ENCODE data around the gene TSPAN16.
A peak's percentile ranks its signal among the peaks of the same experiment; 100 is the strongest.

Gene TSPAN16

GRCh38 chr19:11295665-11296245, at the start of gene TSPAN16:
Gene TSPAN16, plus strand, starts transcription at chr19:11296160. Its CDS starts 138 bp downstream, at chr19:11296298.
- no peak for DNase-seq (ENCODE audit: extremely low read depth, low read depth)
- H3K4me3 ChIP-seq (replicated peaks; ENCODE audit: low read depth, low read length): no peak within 1 kb of the TSS
- peak; percentile 5 for TF ChIP-seq CTCF (IDR thresholded peaks at IDR 0.05; ENCODE audit: low read depth, low read length, missing control alignments)

GRCh38 chr19:11246941-11247340, 49.0 kb upstream of the TSPAN16 start:
- no peak for TF ChIP-seq CTCF (IDR thresholded peaks at IDR 0.05; ENCODE audit: low read depth, low read length, missing control alignments)
- DNase-seq (ENCODE audit: extremely low read depth, low read depth): no peak

GRCh38 chr19:11247391-11247790, 48.6 kb upstream of the TSPAN16 start:
- TF ChIP-seq CTCF (IDR thresholded peaks at IDR 0.05; ENCODE audit: low read depth, low read length, missing control alignments): no peak
- DNase-seq (ENCODE audit: extremely low read depth, low read depth): no peak
- no peak overlapping the region for H3K4me3 ChIP-seq (replicated peaks; ENCODE audit: low read depth, low read length)

More at GRCh38 chr19:11246941-11247340, 49.0 kb upstream of the TSPAN16 start:
- H3K4me3 ChIP-seq (replicated peaks; ENCODE audit: low read depth, low read length): no peak overlapping the region

- H3K4me3 ChIP-seq (replicated peaks; ENCODE audit: low read depth, low read length): no peak overlapping the region
- DNase-seq (ENCODE audit: extremely low read depth, low read depth): no peak
- no peak for TF ChIP-seq CTCF (IDR thresholded peaks at IDR 0.05; ENCODE audit: low read depth, low read length, missing control alignments)
Measured at GRCh38 chr19:11247934-11248333, 48.0 kb upstream of the TSPAN16 start.

GRCh38 chr19:11248852-11249251, 47.1 kb upstream of the TSPAN16 start:
- TF ChIP-seq CTCF (IDR thresholded peaks at IDR 0.05; ENCODE audit: low read depth, low read length, missing control alignments): no peak
- no peak overlapping the region for H3K4me3 ChIP-seq (replicated peaks; ENCODE audit: low read depth, low read length)
- no peak for DNase-seq (ENCODE audit: extremely low read depth, low read depth)

- no peak for TF ChIP-seq CTCF (IDR thresholded peaks at IDR 0.05; ENCODE audit: low read depth, low read length, missing control alignments)
- DNase-seq (ENCODE audit: extremely low read depth, low read depth): no peak
- no peak overlapping the region for H3K4me3 ChIP-seq (replicated peaks; ENCODE audit: low read depth, low read length)
Measured at GRCh38 chr19:11251217-11251616, 44.7 kb upstream of the TSPAN16 start.

All from HFF-Myc (cell line).